ENCODE data around the gene HNRNPUL1. TPM values are rescaled to one million over a fixed set of nuclear protein-coding genes. Genes with fewer than 3 reads are reported as not detected.

Gene HNRNPUL1
- total RNA-seq, 4 donors from 2014 or later: 129 to 180 (median 150) TPM

DNA sequence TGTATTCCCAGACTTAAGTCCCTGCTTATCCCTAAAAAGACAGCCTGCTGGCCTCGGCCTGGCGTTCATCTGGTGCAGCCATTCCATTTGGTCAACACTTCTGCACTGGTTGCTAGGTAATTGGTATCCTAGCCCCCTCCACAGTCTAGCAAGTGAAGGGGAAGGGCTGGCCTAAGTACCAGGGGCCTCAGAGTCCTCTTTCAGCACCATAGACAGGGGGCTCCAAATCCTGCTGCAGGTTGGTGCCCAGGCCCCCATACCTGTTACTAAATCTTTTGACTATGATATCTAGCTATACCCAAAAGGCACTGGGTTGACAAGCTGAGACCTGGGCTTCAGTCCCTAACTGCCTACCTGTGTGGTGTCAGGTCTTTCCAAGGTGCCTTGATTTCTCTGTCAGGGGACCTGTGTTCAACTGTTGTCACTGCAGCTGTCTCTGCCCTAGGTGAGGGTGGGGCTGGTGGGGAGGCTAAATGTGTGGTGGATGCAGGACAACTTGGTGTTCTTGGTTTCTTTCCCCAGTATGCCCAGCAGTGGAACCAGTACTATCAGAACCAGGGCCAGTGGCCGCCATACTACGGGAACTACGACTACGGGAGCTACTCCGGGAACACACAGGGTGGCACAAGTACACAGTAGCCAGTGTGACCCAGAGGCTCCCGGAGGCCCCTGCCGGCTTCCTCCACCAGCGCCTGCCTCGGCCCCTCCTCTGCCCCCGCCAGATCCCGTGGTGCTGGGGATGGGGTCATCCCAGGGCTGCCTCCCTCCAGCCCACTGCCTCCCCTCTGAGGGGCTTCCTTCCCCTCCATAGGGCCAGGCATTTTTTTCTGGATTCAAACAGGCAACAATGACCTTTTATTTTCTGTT, 42.0 kb downstream of the HNRNPUL1 start:
- no peak for TF ChIP-seq POLR2A (IDR thresholded peaks at IDR 0.05)
- TF ChIP-seq, protein P1, sequence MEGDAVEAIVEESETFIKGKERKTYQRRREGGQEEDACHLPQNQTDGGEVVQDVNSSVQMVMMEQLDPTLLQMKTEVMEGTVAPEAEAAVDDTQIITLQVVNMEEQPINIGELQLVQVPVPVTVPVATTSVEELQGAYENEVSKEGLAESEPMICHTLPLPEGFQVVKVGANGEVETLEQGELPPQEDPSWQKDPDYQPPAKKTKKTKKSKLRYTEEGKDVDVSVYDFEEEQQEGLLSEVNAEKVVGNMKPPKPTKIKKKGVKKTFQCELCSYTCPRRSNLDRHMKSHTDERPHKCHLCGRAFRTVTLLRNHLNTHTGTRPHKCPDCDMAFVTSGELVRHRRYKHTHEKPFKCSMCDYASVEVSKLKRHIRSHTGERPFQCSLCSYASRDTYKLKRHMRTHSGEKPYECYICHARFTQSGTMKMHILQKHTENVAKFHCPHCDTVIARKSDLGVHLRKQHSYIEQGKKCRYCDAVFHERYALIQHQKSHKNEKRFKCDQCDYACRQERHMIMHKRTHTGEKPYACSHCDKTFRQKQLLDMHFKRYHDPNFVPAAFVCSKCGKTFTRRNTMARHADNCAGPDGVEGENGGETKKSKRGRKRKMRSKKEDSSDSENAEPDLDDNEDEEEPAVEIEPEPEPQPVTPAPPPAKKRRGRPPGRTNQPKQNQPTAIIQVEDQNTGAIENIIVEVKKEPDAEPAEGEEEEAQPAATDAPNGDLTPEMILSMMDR (IDR thresholded peaks at IDR 0.05): no peak
- H3K27ac ChIP-seq: peak overlapping the region in 2 of 3 donors; percentile 15 to 23
- WGBS, 2 donors: 74 to 92% methylated on average over 12 of the region's 13 CpGs
- H3K4me3 ChIP-seq (replicated peaks in 1 of 3): no peak overlapping the region
- intact Hi-C loops (cut with DNase I): loop anchor here (5.0 kb wide), 2 partner anchors 39 to 104 kb away; no protein-coding TSS in a partner anchor
- DNase-seq: no peak
- H3K9me3 ChIP-seq: no peaks in the 10 kb centered on the region
- peaks cover 49 to 53% of the 10 kb centered on the region in 2 donors for H3K36me3 ChIP-seq
- no peaks in the 10 kb centered on the region for H3K27me3 ChIP-seq
- peaks cover 20 to 25% of the 10 kb centered on the region in 2 donors for H3K4me1 ChIP-seq

DNA sequence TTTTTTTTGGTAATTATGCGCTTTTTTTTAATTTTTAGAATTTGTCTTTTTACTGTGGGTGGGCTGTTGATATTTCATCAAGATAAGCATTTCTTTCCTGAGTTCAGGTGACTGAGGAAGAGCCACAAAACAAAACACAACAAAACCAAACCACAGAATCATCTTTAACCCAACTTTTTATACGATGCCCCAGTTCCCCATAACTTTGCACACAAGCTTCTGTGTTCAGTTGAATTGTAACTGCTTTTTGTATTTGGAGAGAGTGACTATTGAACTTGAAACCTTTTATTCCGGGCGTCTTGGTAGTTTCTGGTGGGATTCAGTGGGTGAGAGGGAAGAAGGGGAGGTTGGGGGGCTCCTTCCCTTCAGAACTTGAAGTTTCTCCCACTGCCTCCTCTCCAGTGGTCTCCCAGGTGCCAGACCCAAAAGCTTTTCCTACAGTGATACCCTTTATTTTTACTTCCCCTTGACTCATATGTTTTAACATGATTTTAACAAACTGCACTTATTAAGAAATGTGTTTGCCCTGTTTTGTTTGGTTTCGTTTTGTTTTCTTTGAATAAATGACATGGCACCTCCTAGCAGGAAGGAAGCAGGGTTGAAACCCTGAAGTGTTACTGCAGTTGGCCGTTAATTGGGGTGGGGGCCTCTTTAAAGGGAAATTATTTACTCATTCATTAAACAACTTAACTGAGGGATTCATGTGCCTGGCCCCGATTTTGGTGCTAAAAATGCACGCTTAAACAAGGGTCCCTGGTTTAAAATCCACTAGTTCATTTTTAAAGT, 43.1 kb downstream of the HNRNPUL1 start:
- H3K36me3 ChIP-seq: peaks cover 44 to 45% of the 10 kb centered on the region in 2 donors
- H3K27me3 ChIP-seq: no peaks in the 10 kb centered on the region
- peaks cover 23 to 32% of the 10 kb centered on the region in 2 donors for H3K4me1 ChIP-seq
- WGBS, 2 donors: 69 to 75% methylated on average over 8 of the region's 8 CpGs
- intact Hi-C loops (cut with DNase I): loop anchor here (5.0 kb wide), 2 partner anchors 40 to 105 kb away; no protein-coding TSS in a partner anchor
- peak overlapping the region in 2 of 3 donors; percentile 94 to 95 for H3K27ac ChIP-seq
- DNase-seq: no peak
- no peak for TF ChIP-seq POLR2A (IDR thresholded peaks at IDR 0.05)
- TF ChIP-seq, protein P1 (IDR thresholded peaks at IDR 0.05): no peak
- H3K9me3 ChIP-seq: no peaks in the 10 kb centered on the region
- no peak overlapping the region for H3K4me3 ChIP-seq (replicated peaks in 1 of 3)

GRCh38 chr19:41307954-41308449, 43.8 kb downstream of the HNRNPUL1 start:
- Histone ChIP-seq H3K27me3 (no peaks in the 10 kb centered on the region), H3K9me3 (no peaks in the 10 kb centered on the region), H3K4me1 (peaks cover 23 to 32% of the 10 kb centered on the region in 2 donors), H3K27ac (peak overlapping the region; percentile 66 to 95 (median 94)), H3K4me3 (replicated peaks in 1 of 3) (no peak overlapping the region), H3K36me3 (peaks cover 38 to 43% of the 10 kb centered on the region in 2 donors)
- WGBS, 2 donors: 35 to 60% methylated on average over 1 to 4 of the region's 4 CpGs
- TF ChIP-seq, protein P1 (IDR thresholded peaks at IDR 0.05): no peak
- no peak for TF ChIP-seq POLR2A (IDR thresholded peaks at IDR 0.05)
- DNase-seq: no peak
- intact Hi-C loops (cut with DNase I): loop anchor here (5.0 kb wide), 2 partner anchors 41 to 106 kb away; no protein-coding TSS in a partner anchor

GRCh38 chr19:41308450-41309179, 44.4 kb downstream of the HNRNPUL1 start:
- H3K36me3 ChIP-seq: peaks cover 33 to 42% of the 10 kb centered on the region in 2 donors
- DNase-seq: peak; percentile 92 to 94
- peaks cover 23 to 32% of the 10 kb centered on the region in 2 donors for H3K4me1 ChIP-seq
- no peaks in the 10 kb centered on the region for H3K9me3 ChIP-seq
- 22 to 24% methylated on average over 8 of the region's 8 CpGs for WGBS, 2 donors
- no peak overlapping the region for H3K4me3 ChIP-seq (replicated peaks in 1 of 3)
- peak overlapping the region; percentile 91 to 95 (median 94) for H3K27ac ChIP-seq
- TF ChIP-seq, protein P1 (IDR thresholded peaks at IDR 0.05): peak; percentile 77 to 97 (median 94)
- TF ChIP-seq POLR2A (IDR thresholded peaks at IDR 0.05): no peak
- intact Hi-C loops (cut with DNase I): loop anchor here (5.0 kb wide), 2 partner anchors 41 to 106 kb away; no protein-coding TSS in a partner anchor
- no peaks in the 10 kb centered on the region for H3K27me3 ChIP-seq

Measured in thyroid gland (tissue), 4 donors.